Skeletal muscle satellite cell (primary cell): ENCODE results near the gene IL20RA.

ENCODE experiments used
- H3K27me3 ChIP-seq: 2 replicates; pipeline ENCODE4 v1.7.0; 2013; ENCODE audit warnings: low read length; ENCODE audit not compliant: control insufficient read depth, insufficient read depth
- H3K36me3 ChIP-seq: 2 replicates; pipeline ENCODE4 v1.7.0; 2013; ENCODE audit warnings: mild to moderate bottlenecking, control low read depth, low read length; ENCODE audit not compliant: insufficient read depth
- H3K4me1 ChIP-seq: 2 replicates; pipeline ENCODE4 v1.7.0; 2013; ENCODE audit warnings: low read length; ENCODE audit not compliant: control insufficient read depth, insufficient read depth
- H3K4me2 ChIP-seq: 2 replicates; pipeline ENCODE4 v1.7.0; 2013; ENCODE audit warnings: mild to moderate bottlenecking, low read length
- H3K4me3 ChIP-seq: 2 replicates; pipeline ENCODE4 v1.7.0; 2013; ENCODE audit warnings: low read length
- H3K9ac ChIP-seq: 2 replicates; pipeline ENCODE4 v1.7.0; 2013; ENCODE audit warnings: mild to moderate bottlenecking, low read depth, low read length, moderate library complexity
- H3K9me3 ChIP-seq: replicated peaks from 2 replicates; pipeline ENCODE4 v1.7.0; 2013; ENCODE audit warnings: mild to moderate bottlenecking, control low read depth, low read length

IL20RA gene

DNA sequence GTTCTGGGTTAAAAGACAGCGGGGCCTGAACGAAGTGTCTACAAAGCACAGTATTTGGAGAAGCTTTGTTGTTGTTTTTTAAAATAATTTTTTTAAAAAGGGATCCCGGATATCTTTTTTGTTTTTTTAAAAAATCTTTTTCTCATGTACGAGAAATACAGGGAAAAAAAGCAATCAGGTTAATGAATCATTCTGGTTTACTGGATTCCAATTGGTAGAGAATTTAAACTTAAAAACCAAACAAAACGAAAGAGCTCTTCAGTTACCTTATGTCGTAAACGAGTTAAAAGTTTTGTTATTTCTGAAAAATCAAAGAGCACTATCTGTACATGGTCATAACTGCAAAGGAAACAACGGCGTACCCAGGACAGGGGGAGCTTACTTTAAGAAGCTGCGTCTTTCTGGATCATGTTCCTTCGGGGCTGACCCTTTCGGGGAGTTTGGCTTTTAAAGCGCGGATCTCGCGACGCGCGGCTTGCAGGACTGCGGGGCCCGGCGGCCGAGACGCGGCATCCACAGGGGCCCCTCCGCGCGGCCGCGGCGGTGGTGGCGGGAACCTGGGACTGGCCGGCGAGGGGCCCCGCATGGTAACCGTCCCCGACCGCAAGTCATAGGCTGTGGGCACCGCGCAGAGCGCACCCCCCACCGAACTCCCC is 927 bp downstream of the IL20RA start:
- Histone ChIP-seq H3K36me3 (no peaks in the 10 kb centered on the region), H3K4me3 (peak overlapping the region; percentile 74), H3K9me3 (no peaks in the 10 kb centered on the region), H3K9ac (peak overlapping the region; percentile 75), H3K4me2 (peak overlapping the region; percentile 88), H3K27me3 (peaks cover 56% of the 10 kb centered on the region), H3K4me1 (peaks cover 3% of the 10 kb centered on the region)

- Histone ChIP-seq H3K4me2 (no peak overlapping the region), H3K36me3 (no peaks in the 10 kb centered on the region), H3K9ac (no peak overlapping the region), H3K4me1 (peaks cover 3% of the 10 kb centered on the region), H3K27me3 (peaks cover 70% of the 10 kb centered on the region), H3K4me3 (no peak overlapping the region), H3K9me3 (no peaks in the 10 kb centered on the region)
Observed at GRCh38 chr6:137040393-137040792, 4.4 kb downstream of the IL20RA start.

DNA sequence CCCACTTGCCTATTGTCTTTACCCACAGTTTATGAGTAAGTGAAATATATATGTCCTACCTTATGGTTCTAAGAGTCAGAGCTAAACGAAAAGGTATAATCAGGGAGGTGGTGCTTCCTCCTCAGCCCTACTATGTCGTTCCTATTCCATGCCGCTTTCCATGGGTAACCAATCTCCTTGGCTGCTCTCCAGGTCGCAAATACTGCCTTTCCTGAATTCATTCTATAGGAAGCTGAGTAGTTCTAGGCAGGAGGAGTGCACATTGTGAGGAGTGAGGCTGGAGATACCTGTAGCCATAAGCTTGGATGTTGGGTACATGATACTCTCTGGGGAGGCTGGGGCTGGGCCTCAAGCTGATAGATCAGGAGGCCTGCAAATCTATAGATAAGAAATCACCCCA is 5.8 kb downstream of the IL20RA start:
- Histone ChIP-seq H3K4me3 (no peak overlapping the region), H3K27me3 (peaks cover 66% of the 10 kb centered on the region), H3K4me2 (no peak overlapping the region)

DNA sequence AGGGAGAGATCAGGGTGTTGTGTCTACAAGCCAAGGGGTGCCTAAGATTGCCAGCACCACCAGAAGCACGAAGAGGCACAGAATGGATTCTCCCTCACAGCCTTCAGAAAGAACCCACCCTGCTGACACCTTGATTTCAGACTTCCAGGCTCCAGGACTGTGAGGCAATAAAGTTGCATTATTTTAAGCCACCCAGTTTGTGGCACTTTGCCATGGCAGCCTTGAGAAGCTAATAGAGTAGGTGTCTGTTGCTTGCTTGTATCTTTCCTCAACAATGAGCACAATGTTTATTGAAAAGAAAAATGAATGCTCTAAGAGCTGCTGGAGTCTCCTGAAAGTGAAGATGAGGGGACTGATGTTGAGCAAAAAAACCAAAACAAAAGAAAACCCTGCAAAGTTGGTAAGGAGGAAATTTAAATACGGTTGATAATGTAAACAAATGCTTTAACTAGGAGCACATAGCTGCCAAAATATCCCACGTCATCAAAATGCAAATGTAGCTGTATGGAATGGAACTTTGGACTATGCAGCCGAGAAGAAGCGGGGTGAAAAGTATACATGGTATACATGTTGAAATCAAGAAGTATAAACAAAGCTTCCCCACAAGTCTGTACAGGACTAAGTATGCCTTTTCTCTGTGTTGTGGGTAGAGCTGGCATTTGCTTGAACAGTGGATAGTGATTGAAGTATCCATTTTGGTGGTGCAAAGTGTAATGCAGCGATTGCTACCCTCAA is 8.0 kb downstream of the IL20RA start:
- H3K36me3 ChIP-seq = no peaks in the 10 kb centered on the region
- H3K4me2 ChIP-seq = no peak overlapping the region
- H3K4me1 ChIP-seq = no peaks in the 10 kb centered on the region
- H3K27me3 ChIP-seq = peaks cover 56% of the 10 kb centered on the region
- no peaks in the 10 kb centered on the region for H3K9me3 ChIP-seq
- H3K4me3 ChIP-seq = no peak overlapping the region
- H3K9ac ChIP-seq = no peak overlapping the region

More for the DNA sequence above, 5.8 kb downstream of the IL20RA start:
- Histone ChIP-seq H3K4me1 (no peaks in the 10 kb centered on the region), H3K9me3 (no peaks in the 10 kb centered on the region), H3K36me3 (no peaks in the 10 kb centered on the region), H3K9ac (no peak overlapping the region)

- Histone ChIP-seq H3K27me3 (peaks cover 50% of the 10 kb centered on the region), H3K4me2 (no peak overlapping the region)
Observed at GRCh38 chr6:137033828-137034227, 10.9 kb downstream of the IL20RA start.

DNA sequence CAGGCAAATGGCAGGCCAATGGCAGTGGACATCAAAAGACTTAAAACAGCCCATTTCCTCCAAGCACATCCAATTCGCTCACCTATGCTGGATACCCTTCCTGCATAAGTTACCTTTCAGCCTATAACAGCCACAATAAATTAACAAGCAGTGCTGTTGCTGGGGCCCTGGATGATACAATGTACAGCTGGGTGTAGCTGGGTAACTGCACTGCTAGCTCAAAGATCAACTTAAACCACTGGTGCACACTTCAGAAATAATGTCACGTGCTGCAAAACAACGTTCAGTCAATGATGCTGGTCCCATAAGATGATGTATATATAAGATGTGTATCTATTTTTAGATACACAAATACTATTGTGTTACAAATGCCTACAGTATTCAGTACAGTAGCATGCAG is 13.6 kb downstream of the IL20RA start:
- Histone ChIP-seq H3K4me3 (no peak overlapping the region), H3K4me2 (no peak overlapping the region), H3K27me3 (peaks cover 31% of the 10 kb centered on the region), H3K9ac (no peak overlapping the region), H3K9me3 (no peaks in the 10 kb centered on the region), H3K4me1 (no peaks in the 10 kb centered on the region), H3K36me3 (no peaks in the 10 kb centered on the region)

More at GRCh38 chr6:137033828-137034227, 10.9 kb downstream of the IL20RA start:
- Histone ChIP-seq H3K9me3 (no peaks in the 10 kb centered on the region), H3K4me3 (no peak overlapping the region), H3K36me3 (no peaks in the 10 kb centered on the region), H3K4me1 (no peaks in the 10 kb centered on the region), H3K9ac (no peak overlapping the region)

DNA sequence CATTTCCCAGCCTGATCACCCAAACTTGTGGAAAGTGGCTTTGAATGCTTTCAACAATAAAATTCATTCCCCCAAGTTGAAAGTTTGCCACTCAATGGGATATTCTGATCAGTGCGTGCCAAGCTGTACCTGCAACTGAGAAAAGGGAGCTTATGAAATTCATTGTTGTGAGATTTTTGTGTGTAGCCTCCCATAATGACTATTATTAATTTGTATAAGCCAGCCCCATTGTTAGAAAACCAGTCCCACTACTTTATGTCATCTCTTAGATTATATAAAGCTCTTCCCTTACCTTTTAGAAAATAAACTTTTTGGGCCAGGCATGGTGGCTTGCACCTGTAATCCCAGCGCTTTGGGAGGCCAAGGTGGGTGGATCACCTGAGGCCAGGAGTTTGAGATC is 15.9 kb downstream of the IL20RA start:
- H3K4me2 ChIP-seq = no peak overlapping the region
- H3K36me3 ChIP-seq = no peaks in the 10 kb centered on the region
- H3K4me3 ChIP-seq = no peak overlapping the region
- H3K9me3 ChIP-seq = no peaks in the 10 kb centered on the region
- peaks cover 31% of the 10 kb centered on the region for H3K27me3 ChIP-seq
- H3K4me1 ChIP-seq = no peaks in the 10 kb centered on the region
- no peak overlapping the region for H3K9ac ChIP-seq

DNA sequence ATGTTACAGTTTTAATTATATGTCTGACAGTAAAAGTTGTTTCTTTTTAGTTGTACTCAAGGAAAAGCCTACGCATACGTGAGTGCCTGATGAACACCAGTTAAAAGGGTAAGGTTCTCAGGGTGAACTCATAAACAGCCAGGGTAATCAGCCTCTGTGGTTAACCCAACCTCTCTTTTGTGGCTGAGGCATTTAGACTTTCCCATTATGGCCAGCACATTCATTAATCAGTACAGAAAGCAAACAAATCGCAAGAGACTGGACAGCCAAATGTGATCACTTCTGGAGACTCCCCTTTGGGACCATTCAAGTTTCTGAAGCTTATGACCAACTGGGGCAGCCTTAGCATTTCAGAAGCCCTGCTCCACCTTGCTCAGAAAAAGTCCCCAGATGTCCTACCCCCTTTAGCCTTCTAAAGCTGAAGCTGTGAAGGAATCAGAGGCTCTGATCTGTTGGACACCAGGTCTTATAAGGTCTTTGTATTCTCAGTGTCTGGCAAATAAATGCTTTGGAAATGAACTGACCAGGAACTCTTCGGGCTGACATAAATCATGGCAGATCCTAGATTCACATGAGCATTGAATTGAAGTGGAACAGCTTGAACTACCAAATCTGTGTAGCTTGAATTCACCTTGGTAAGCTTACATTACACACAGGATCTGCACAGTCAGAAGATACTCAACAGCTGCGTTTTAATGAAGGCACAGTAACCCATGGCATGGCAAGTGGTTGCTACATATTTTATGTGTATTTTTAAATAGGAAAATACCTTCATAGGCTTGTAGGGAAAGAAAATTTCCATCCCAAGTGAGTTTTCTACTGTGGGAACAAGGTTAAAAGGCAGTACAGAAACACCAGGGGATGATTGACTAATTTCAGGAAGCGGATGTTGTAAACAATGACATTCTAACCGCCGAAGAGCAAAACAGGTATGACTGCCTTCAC is 18.7 kb downstream of the IL20RA start:
- peaks cover 21% of the 10 kb centered on the region for H3K27me3 ChIP-seq
- no peaks in the 10 kb centered on the region for H3K9me3 ChIP-seq
- no peak overlapping the region for H3K4me3 ChIP-seq
- no peaks in the 10 kb centered on the region for H3K36me3 ChIP-seq
- no peak overlapping the region for H3K4me2 ChIP-seq
- no peaks in the 10 kb centered on the region for H3K4me1 ChIP-seq
- no peak overlapping the region for H3K9ac ChIP-seq

- Histone ChIP-seq H3K4me3 (no peak overlapping the region), H3K9ac (no peak overlapping the region), H3K9me3 (no peaks in the 10 kb centered on the region), H3K27me3 (peaks cover 17% of the 10 kb centered on the region), H3K4me1 (no peaks in the 10 kb centered on the region), H3K36me3 (no peaks in the 10 kb centered on the region), H3K4me2 (no peak overlapping the region)
Observed at GRCh38 chr6:137024237-137024990, 20.4 kb downstream of the IL20RA start.

DNA sequence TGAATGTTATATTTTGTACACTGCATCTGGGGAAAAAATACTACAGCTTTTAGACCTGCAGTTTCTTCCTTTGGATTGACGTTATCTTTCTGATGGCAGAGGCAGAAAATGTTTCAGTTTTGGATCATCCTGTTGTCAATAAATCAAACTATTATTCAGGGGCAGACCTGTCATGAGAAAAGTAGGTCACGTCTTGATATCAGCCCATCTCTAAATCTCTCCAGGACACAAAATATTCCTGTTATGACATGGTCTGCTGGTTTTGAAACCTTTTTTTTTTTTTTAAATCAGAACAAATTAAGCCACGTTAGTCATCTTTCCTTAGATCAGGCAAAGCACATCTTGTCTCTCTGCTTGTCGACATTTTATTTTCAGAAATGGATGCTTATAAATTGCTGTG is 24.0 kb downstream of the IL20RA start:
- Histone ChIP-seq H3K4me3 (no peak overlapping the region), H3K27me3 (peaks cover 7% of the 10 kb centered on the region), H3K9me3 (no peaks in the 10 kb centered on the region), H3K4me2 (no peak overlapping the region), H3K36me3 (no peaks in the 10 kb centered on the region), H3K4me1 (peaks cover 16% of the 10 kb centered on the region), H3K9ac (no peak overlapping the region)
